Transverse colon (tissue), 3 donors: ENCODE results near the gene SENP7.

ENCODE experiments used
- CTCF ChIP-seq, 5 experiments: fragments of 200-600 bp in 3 of 5; fragments of 450-650 bp in 2 of 5; sonication (generic) in 3 of 5; IDR thresholded peaks; 1 replicate in 2 of 5; 2 replicates in 3 of 5; pipeline ENCODE4 v1.5.1; 2016 to 2017; ENCODE audit warnings: antibody characterized with exemption in 5 of 5, inconsistent platforms in 3 of 5, mild to moderate bottlenecking in 2 of 5, moderate library complexity in 1 of 5
- EP300 ChIP-seq: sonication (generic); formaldehyde crosslinking; IDR thresholded peaks from one replicate; pipeline ENCODE4 v1.6.1; 2017; ENCODE audit warnings: antibody characterized with exemption, low read depth
- POLR2A ChIP-seq: fragments of 450-650 bp; IDR thresholded peaks from one replicate; pipeline ENCODE4 v1.6.1; 2016; ENCODE audit warnings: antibody characterized with exemption, mild to moderate bottlenecking, moderate library complexity

- TF ChIP-seq CTCF (IDR thresholded peaks at IDR 0.05) (no peak), EP300 (no peak), POLR2A (no peak)
Measured at GRCh38 chr3:101509281-101509680, 3.7 kb downstream of the SENP7 start.
